PFSK-1 (cell line): Measurements from ENCODE around the gene OPTC.

Source experiments
- FOXP2 ChIP-seq: optimal IDR thresholded peaks from 2 replicates; pipeline ENCODE3; 2011; ENCODE audit warnings: borderline replicate concordance, control low read depth, inconsistent platforms; ENCODE audit not compliant: insufficient read depth; ENCODE audit errors: extremely low read length, extremely low read depth
- POLR2AphosphoS5 ChIP-seq: IDR thresholded peaks from 2 replicates; pipeline ENCODE4 v1.6.1; 2012; ENCODE audit warnings: low read depth, mild to moderate bottlenecking, control low read depth, low read length, moderate library complexity
- SIN3A ChIP-seq: IDR thresholded peaks from 2 replicates; pipeline ENCODE4 v1.6.1; 2012; ENCODE audit warnings: mild to moderate bottlenecking, low read length, moderate library complexity, borderline replicate concordance; ENCODE audit not compliant: insufficient read depth
- TAF1 ChIP-seq: IDR thresholded peaks from 2 replicates; pipeline ENCODE4 v1.6.1; 2012; ENCODE audit warnings: low read length, control low read depth, borderline replicate concordance; ENCODE audit not compliant: insufficient read depth
- TF ChIP-seq, protein P1 (sequence below), 2 experiments: IDR thresholded peaks; 2 replicates each; pipeline versions ENCODE4 v1.6.1 to v1.8.0; 2011 to 2012; ENCODE audit warnings: low read depth in 2 of 2, low read length in 2 of 2, control low read depth in 1 of 2, inconsistent platforms in 1 of 2, mild to moderate bottlenecking in 1 of 2, moderate library complexity in 1 of 2; ENCODE audit not compliant: insufficient read depth in 1 of 2

The OPTC gene

DNA sequence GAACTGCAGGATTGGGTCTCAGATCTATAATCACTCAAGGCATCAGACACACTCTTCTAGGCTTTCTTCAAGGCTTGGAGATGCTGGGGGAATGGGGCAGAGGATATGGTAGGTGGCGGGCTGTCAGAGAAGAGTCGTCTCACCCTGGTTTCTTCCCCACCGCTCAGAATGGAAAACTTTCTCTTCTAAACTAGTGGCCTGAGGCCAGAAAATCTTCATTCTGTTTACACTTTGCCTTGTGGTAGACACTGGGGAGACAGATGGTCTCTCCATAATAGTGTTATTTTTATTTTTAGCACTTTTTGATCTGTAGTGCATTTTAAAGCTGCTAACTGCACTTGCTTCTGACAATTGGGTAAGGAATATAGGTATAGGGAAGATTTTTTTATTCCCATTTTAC lies 15.7 kb upstream of the OPTC start:
- TF ChIP-seq POLR2AphosphoS5 (no peak), TAF1 (no peak), FOXP2 (no peak), SIN3A (no peak)
- TF ChIP-seq, protein P1, sequence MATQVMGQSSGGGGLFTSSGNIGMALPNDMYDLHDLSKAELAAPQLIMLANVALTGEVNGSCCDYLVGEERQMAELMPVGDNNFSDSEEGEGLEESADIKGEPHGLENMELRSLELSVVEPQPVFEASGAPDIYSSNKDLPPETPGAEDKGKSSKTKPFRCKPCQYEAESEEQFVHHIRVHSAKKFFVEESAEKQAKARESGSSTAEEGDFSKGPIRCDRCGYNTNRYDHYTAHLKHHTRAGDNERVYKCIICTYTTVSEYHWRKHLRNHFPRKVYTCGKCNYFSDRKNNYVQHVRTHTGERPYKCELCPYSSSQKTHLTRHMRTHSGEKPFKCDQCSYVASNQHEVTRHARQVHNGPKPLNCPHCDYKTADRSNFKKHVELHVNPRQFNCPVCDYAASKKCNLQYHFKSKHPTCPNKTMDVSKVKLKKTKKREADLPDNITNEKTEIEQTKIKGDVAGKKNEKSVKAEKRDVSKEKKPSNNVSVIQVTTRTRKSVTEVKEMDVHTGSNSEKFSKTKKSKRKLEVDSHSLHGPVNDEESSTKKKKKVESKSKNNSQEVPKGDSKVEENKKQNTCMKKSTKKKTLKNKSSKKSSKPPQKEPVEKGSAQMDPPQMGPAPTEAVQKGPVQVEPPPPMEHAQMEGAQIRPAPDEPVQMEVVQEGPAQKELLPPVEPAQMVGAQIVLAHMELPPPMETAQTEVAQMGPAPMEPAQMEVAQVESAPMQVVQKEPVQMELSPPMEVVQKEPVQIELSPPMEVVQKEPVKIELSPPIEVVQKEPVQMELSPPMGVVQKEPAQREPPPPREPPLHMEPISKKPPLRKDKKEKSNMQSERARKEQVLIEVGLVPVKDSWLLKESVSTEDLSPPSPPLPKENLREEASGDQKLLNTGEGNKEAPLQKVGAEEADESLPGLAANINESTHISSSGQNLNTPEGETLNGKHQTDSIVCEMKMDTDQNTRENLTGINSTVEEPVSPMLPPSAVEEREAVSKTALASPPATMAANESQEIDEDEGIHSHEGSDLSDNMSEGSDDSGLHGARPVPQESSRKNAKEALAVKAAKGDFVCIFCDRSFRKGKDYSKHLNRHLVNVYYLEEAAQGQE (IDR thresholded peaks at IDR 0.05; ENCODE audit: insufficient read depth in 1 of 2, low read depth in 2 of 2, low read length in 2 of 2) = no peak

DNA sequence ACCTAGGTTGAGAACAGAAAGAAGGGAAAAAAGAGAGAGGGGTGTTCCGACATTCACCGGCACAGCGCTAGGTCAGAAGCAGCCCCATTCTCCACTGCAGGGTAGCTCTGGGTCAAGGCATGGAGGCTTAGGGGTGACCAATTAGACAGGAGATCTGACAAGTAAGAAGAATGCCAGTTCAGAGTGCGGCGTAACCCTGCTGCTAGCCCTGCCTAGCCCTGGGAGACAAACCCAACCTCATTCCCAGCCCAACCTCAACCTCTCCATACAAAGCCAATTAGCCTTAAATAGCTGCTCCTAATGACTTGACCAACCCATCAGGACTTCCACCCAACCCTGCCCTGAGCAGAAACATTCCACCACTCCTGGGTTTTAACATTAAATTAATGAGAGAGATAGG lies 15.0 kb upstream of the OPTC start:
- TF ChIP-seq, protein P1 (IDR thresholded peaks at IDR 0.05; ENCODE audit: insufficient read depth in 1 of 2, low read depth in 2 of 2, low read length in 2 of 2) = no peak
- no peak for TF ChIP-seq FOXP2
- TF ChIP-seq TAF1 = no peak
- TF ChIP-seq POLR2AphosphoS5 = no peak
- TF ChIP-seq SIN3A = no peak

DNA sequence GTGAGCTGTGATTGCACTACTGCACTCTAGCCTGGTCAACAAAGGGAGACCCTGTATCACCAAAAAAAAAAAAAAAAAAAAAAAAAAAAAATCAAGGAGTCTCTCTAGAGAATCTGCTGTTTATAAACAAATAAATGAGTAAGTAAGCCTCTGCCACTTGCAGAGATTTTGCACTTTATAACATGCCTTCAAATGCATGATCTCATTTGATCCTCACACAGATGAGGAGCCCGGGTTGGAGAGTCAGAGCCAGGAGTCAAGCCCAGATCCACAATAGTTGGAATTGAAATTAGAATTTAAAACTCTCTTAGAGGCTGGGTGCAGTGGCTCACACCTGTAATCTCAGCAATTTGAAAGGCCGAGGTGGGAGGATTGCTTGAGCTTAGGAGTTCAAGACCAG lies 14.3 kb upstream of the OPTC start:
- TF ChIP-seq FOXP2 (no peak), POLR2AphosphoS5 (no peak), SIN3A (no peak), TAF1 (no peak)
- TF ChIP-seq, protein P1 (IDR thresholded peaks at IDR 0.05; ENCODE audit: insufficient read depth in 1 of 2, low read depth in 2 of 2, low read length in 2 of 2) = no peak

DNA sequence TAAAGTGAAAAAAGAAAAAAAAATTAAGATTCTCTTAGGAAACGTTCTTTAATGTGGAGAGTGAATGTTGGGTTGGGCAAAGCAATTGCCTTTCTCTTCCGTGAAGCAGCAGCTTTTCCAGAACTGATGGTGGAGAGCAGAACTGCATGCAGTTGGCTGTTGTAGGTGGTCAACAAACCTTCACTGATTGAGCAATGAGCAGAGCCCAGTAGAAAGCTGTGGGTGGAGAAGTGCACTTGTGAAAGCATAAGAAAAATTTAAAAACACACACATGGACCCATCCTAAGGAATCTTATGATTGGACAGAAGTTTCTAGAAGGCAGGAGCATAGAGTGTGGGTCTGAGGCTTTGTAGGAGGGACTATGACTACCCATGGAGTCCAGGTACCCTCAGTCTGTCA lies 13.9 kb upstream of the OPTC start:
- TF ChIP-seq POLR2AphosphoS5 (no peak), FOXP2 (no peak), SIN3A (no peak), TAF1 (no peak)
- TF ChIP-seq, protein P1 (IDR thresholded peaks at IDR 0.05; ENCODE audit: insufficient read depth in 1 of 2, low read depth in 2 of 2, low read length in 2 of 2) = no peak

DNA sequence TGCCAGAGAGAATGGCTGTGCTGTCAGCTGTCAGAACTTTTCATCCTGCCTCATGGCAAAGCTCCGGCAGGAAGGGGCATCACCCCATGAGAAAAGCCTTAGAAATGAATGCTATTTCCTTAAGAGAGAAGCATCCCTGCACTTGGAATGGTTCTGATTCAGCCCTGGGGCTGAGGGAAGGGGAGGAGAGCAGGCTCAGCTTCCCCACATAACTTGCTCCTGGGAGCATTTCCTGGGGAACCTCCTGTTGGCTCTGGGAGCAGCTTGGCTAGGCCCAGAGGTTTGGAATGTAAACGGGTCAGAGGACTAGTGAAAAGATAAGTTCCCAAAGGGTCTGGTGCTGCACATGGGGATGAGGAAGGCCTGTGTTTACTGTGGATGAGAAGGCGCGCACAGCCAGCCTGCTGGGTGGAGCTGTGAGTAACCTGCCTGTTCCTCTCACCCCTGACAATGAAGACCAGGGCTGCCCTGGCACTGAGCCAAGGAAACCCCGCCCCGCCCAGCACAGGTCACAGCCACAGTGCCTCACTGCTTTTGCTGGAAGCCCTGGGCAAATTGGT lies 13.3 kb upstream of the OPTC start:
- TF ChIP-seq SIN3A = no peak
- TF ChIP-seq FOXP2 = no peak
- no peak for TF ChIP-seq POLR2AphosphoS5
- TF ChIP-seq TAF1 = no peak
- TF ChIP-seq, protein P1 (IDR thresholded peaks at IDR 0.05; ENCODE audit: insufficient read depth in 1 of 2, low read depth in 2 of 2, low read length in 2 of 2) = no peak
